Immature natural killer cell (primary cell): Measurements from ENCODE around the gene UBE2G2. TPM values are rescaled to one million over a fixed set of nuclear protein-coding genes. Genes with fewer than 3 reads are reported as not detected.

Experiments used
- DNase-seq, 3 donors: peaks; one replicate each; pipeline ENCODE4 v3.0.0; 2022; ENCODE audit warnings: mixed read lengths in 1 of 3
- H3K27ac Mint-ChIP-seq, 6 donors: one replicate each; pipeline ENCODE4 v1.8.0; 2020; ENCODE audit warnings: mixed read lengths in 6 of 6, mild to moderate bottlenecking in 5 of 6, inconsistent platforms in 4 of 6, moderate library complexity in 3 of 6
- H3K27me3 Mint-ChIP-seq, 3 donors: one replicate each; pipeline ENCODE4 v1.8.0; 2020 to 2021; ENCODE audit warnings: low read depth in 3 of 3, mild to moderate bottlenecking in 3 of 3, mixed read lengths in 3 of 3, moderate library complexity in 3 of 3, inconsistent platforms in 1 of 3
- H3K36me3 Mint-ChIP-seq, 3 donors: one replicate each; pipeline ENCODE4 v1.8.0; 2020; ENCODE audit warnings: mixed read lengths in 3 of 3, inconsistent platforms in 2 of 3, mild to moderate bottlenecking in 2 of 3
- H3K4me1 Mint-ChIP-seq, 2 donors: one replicate each; pipeline ENCODE4 v1.8.0; 2020; ENCODE audit warnings: inconsistent platforms in 2 of 2, mild to moderate bottlenecking in 2 of 2, mixed read lengths in 2 of 2, moderate library complexity in 1 of 2
- H3K4me3 Mint-ChIP-seq, 5 donors: one replicate each; pipeline ENCODE4 v1.8.0; 2020; ENCODE audit warnings: mild to moderate bottlenecking in 5 of 5, mixed read lengths in 5 of 5, inconsistent platforms in 3 of 5, moderate library complexity in 3 of 5
- H3K9me3 Mint-ChIP-seq, 6 donors: one replicate each; pipeline ENCODE4 v1.8.0; 2020; ENCODE audit warnings: mild to moderate bottlenecking in 6 of 6, mixed read lengths in 6 of 6, inconsistent platforms in 4 of 6, moderate library complexity in 3 of 6
- polyA plus RNA-seq, 3 donors: library from polyadenylated mRNA; unstranded; fragments of 300-500 nt; fragmentation: Illumina TruSeq; gene quantifications; one replicate each; pipeline ENCODE4 v1.2.3, GENCODE V29; 2021

UBE2G2 gene
- polyA plus RNA-seq, 3 donors from 2014 or later: 43.6 to 62.9 (median 56.2) TPM

DNA sequence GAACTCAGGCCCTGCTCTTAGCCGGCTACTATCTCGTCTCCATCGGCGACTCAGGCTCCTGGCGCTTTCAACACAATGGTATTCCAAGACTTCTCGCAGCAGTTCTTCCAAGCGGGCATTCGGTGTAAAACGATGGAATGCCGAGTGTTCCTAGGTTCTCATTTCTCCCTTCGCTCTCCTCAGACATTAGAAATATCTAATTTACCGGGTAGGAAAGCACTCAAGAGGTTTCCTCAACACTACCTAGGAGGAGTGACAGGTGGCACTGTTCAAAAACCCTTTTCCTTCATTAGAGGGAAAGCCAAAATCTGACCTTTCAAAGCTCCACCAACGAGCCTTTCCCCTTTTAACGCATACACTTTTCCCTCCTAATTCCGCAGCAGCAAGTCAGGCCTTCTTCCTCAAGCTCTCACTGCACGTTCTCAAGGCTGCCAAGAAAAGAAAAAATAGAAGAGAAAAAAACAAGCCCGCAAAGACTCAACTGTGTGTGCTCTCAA, 601 bp downstream of the UBE2G2 start:
- H3K27ac Mint-ChIP-seq: peak overlapping the region; percentile 82 to 95 (median 89)
- peaks cover 3 to 8% (median 5%) of the 10 kb centered on the region in 3 donors for H3K27me3 Mint-ChIP-seq
- H3K4me1 Mint-ChIP-seq: peaks cover 28 to 48% of the 10 kb centered on the region in 2 donors
- peak overlapping the region; percentile 91 to 98 (median 97) for H3K4me3 Mint-ChIP-seq
- peak; percentile 17 to 31 (median 18) for DNase-seq
- no peaks in the 10 kb centered on the region for H3K9me3 Mint-ChIP-seq
- peaks cover 8 to 14% (median 9%) of the 10 kb centered on the region in 3 donors for H3K36me3 Mint-ChIP-seq

DNA sequence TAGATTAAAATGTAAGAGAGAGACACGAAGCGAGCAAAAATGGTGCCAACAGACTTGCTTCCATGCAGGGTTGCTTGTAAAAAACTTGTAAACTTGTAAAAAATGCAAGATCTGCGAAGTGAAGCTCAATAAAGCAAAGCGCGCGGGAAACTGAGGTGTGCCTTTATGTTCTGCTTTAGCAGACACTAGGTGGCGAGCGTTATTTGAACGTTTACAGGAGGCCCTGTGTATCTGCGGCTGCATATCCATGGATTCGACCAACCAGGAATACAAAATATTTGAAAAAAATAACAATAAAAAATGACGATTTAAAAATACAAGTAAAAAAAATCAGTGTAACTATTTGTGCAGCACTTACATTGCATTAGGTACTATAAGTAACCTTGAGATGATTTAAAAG, 1.5 kb downstream of the UBE2G2 start:
- Mint-ChIP-seq H3K4me3 (peak overlapping the region; percentile 91 to 98 (median 97)), H3K27me3 (peaks cover 3 to 8% (median 5%) of the 10 kb centered on the region in 3 donors), H3K27ac (peak overlapping the region in 3 of 6 donors; percentile 29 to 82 (median 29)), H3K4me1 (peaks cover 28 to 48% of the 10 kb centered on the region in 2 donors), H3K9me3 (no peaks in the 10 kb centered on the region), H3K36me3 (peaks cover 3 to 9% (median 8%) of the 10 kb centered on the region in 3 donors)
- no peak for DNase-seq

DNA sequence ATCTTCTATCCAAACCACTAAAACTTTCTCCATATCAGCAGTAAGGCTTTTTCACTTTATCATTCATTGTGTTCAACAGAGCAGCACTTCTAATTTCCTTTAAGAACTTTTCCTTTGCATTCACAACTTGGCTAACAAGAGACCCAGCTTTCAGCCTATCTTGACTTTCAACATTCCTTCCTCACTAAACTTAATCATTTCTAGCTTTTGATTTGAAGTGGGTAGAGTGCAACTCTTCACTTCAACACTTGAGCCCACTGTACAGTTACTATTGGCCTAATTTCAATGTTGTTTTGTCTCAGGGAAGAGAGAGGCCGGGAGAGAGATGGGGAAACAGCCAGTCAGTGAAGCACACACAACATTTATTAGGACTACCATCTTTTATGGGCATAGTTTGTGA, 2.0 kb downstream of the UBE2G2 start:
- no peak for DNase-seq
- Mint-ChIP-seq H3K27me3 (peaks cover 3 to 8% (median 5%) of the 10 kb centered on the region in 3 donors), H3K4me3 (peak overlapping the region; percentile 65 to 98 (median 97)), H3K27ac (peak overlapping the region in 3 of 6 donors; percentile 29 to 72 (median 29)), H3K4me1 (peaks cover 28 to 48% of the 10 kb centered on the region in 2 donors), H3K36me3 (peaks cover 0 to 8% (median 5%) of the 10 kb centered on the region in 3 donors), H3K9me3 (no peaks in the 10 kb centered on the region)

- no peaks in the 10 kb centered on the region for H3K9me3 Mint-ChIP-seq
- peaks cover 3 to 8% (median 5%) of the 10 kb centered on the region in 3 donors for H3K27me3 Mint-ChIP-seq
- H3K4me3 Mint-ChIP-seq: no peak overlapping the region
- H3K27ac Mint-ChIP-seq: peak overlapping the region in 1 of 6 donors; percentile 48
- H3K4me1 Mint-ChIP-seq: peaks cover 31 to 52% of the 10 kb centered on the region in 2 donors
- DNase-seq: no peak
- H3K36me3 Mint-ChIP-seq: peaks cover 0 to 8% (median 5%) of the 10 kb centered on the region in 3 donors
These were observed 3.8 kb downstream of the UBE2G2 start for GRCh38 chr21:44797775-44798174.

- Mint-ChIP-seq H3K4me1 (peaks cover 21 to 46% of the 10 kb centered on the region in 2 donors), H3K27ac (no peak overlapping the region), H3K27me3 (no peaks in the 10 kb centered on the region)
These were observed 6.3 kb downstream of the UBE2G2 start for GRCh38 chr21:44795342-44795741.

GRCh38 chr21:44793592-44794374, 7.8 kb downstream of the UBE2G2 start:
- DNase-seq: no peak
- Mint-ChIP-seq H3K9me3 (no peaks in the 10 kb centered on the region), H3K4me1 (peaks cover 13 to 34% of the 10 kb centered on the region in 2 donors), H3K4me3 (no peak overlapping the region), H3K36me3 (peaks cover 4 to 8% (median 5%) of the 10 kb centered on the region in 3 donors), H3K27me3 (no peaks in the 10 kb centered on the region), H3K27ac (peak overlapping the region in 3 of 6 donors; percentile 35 to 40 (median 39))

More at GRCh38 chr21:44795342-44795741, 6.3 kb downstream of the UBE2G2 start:
- Mint-ChIP-seq H3K36me3 (peaks cover 4 to 8% (median 5%) of the 10 kb centered on the region in 3 donors), H3K4me3 (no peak overlapping the region), H3K9me3 (no peaks in the 10 kb centered on the region)
- DNase-seq: no peak

- Mint-ChIP-seq H3K36me3 (peaks cover 4 to 5% (median 4%) of the 10 kb centered on the region in 3 donors), H3K4me1 (peaks cover 13 to 27% of the 10 kb centered on the region in 2 donors), H3K27ac (peak overlapping the region in 3 of 6 donors; percentile 1 to 40 (median 39)), H3K4me3 (no peak overlapping the region), H3K9me3 (no peaks in the 10 kb centered on the region), H3K27me3 (no peaks in the 10 kb centered on the region)
- peak; percentile 48 to 61 (median 52) for DNase-seq
These were observed 8.7 kb downstream of the UBE2G2 start for GRCh38 chr21:44792702-44793591.

GRCh38 chr21:44791993-44792392, 9.6 kb downstream of the UBE2G2 start:
- no peak for DNase-seq
- H3K27me3 Mint-ChIP-seq: no peaks in the 10 kb centered on the region
- no peak overlapping the region for H3K4me3 Mint-ChIP-seq
- peaks cover 13 to 25% of the 10 kb centered on the region in 2 donors for H3K4me1 Mint-ChIP-seq
- H3K27ac Mint-ChIP-seq: peak overlapping the region in 2 of 6 donors; percentile 61 to 78
- H3K9me3 Mint-ChIP-seq: no peaks in the 10 kb centered on the region
- peaks cover 3 to 5% (median 4%) of the 10 kb centered on the region in 3 donors for H3K36me3 Mint-ChIP-seq

DNA sequence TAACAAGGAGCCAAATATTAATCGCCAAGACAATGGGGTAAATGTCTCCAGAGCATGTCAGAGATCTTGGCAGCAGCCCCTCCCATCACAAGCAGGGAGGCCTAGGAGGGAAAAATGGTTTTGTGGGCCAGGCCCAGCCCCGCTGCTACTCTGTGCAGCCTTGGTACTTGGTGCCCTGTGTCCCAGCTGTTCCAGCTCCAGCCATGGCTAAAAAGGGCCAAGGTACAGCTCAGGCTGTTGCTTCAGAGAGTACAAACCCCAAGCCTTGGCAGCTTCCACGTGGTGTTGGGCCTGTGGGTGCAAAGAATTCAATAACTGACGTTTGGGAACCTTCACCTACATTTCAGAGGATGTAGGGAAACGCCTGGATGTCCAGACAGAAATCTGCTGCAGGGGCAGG, 10.4 kb downstream of the UBE2G2 start:
- peaks cover 13 to 21% of the 10 kb centered on the region in 2 donors for H3K4me1 Mint-ChIP-seq
- peak overlapping the region in 1 of 6 donors; percentile 16 for H3K27ac Mint-ChIP-seq
- no peak overlapping the region for H3K4me3 Mint-ChIP-seq
- H3K36me3 Mint-ChIP-seq: peaks cover 0 to 5% (median 0%) of the 10 kb centered on the region in 3 donors
- H3K9me3 Mint-ChIP-seq: no peaks in the 10 kb centered on the region
- H3K27me3 Mint-ChIP-seq: no peaks in the 10 kb centered on the region
- DNase-seq: no peak

DNA sequence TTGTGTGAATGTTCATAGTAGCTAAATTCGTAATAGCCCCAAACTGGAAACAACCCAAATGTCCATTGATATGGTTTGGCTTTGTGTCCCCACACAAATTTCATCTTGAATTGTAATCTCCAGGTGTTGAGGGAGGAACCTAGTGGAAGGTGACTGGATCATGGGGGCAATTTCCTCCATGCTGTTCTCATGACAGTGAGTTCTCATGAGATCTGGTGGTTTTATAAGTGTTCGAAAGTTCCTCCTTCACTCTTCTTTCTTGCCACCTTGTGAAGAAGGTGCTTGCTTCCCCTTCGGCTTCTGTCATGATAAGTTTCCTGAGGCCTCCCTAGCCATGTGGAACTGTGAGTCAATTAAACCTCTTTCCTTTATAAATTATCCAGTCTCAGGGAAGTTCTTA, 11.3 kb downstream of the UBE2G2 start:
- no peak for DNase-seq
- peaks cover 4 to 8% (median 8%) of the 10 kb centered on the region in 3 donors for H3K36me3 Mint-ChIP-seq
- no peak overlapping the region for H3K4me3 Mint-ChIP-seq
- H3K9me3 Mint-ChIP-seq: no peaks in the 10 kb centered on the region
- peaks cover 0 to 1% (median 0%) of the 10 kb centered on the region in 3 donors for H3K27me3 Mint-ChIP-seq
- H3K27ac Mint-ChIP-seq: peak overlapping the region in 2 of 6 donors; percentile 24 to 36
- H3K4me1 Mint-ChIP-seq: peaks cover 16 to 24% of the 10 kb centered on the region in 2 donors

- H3K9me3 Mint-ChIP-seq: no peaks in the 10 kb centered on the region
- peaks cover 4 to 12% (median 8%) of the 10 kb centered on the region in 3 donors for H3K36me3 Mint-ChIP-seq
- DNase-seq: no peak
- peak overlapping the region in 2 of 6 donors; percentile 12 to 64 for H3K27ac Mint-ChIP-seq
- no peak overlapping the region for H3K4me3 Mint-ChIP-seq
- H3K4me1 Mint-ChIP-seq: peaks cover 18 to 27% of the 10 kb centered on the region in 2 donors
- H3K27me3 Mint-ChIP-seq: peaks cover 0 to 1% (median 0%) of the 10 kb centered on the region in 3 donors
These were observed 11.7 kb downstream of the UBE2G2 start for GRCh38 chr21:44789880-44790279.

DNA sequence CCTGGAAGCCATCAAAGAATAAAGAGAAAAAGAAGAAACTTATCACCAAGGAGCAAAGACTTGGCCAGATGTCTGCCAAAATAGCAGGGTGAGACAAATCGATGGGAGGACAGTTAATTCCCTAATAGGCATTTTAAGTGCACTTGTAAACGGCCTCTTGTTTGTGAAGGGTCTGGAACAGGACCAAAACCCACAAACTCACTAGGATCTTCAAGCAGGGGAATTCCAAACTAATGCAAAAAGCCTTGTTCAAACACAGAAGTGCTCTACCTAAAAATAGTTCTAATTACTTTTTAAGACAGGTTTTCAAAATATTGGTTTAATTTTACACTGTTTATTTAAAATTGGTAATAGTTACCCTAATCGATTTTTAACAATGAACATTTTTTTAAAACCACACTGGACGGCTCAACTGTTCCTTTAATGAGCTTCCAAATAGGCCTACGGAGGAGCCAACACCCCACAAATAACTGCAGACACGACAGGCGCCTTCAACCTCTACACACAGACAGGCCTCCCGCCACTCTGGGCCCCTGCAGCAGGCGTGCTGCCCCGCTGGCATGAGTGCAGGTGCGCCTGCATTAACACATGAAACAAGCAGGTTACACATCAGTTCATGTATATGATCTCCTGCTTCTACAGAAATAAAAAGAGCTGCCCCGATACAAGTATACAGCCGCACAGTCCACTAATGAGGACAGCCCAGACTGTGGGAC, 15.8 kb downstream of the UBE2G2 start:
- H3K4me3 Mint-ChIP-seq: no peak overlapping the region
- peaks cover 0 to 3% (median 2%) of the 10 kb centered on the region in 3 donors for H3K27me3 Mint-ChIP-seq
- H3K27ac Mint-ChIP-seq: peak overlapping the region in 1 of 6 donors; percentile 34
- DNase-seq: no peak
- peaks cover 11 to 12% of the 10 kb centered on the region in 2 donors for H3K4me1 Mint-ChIP-seq
- peaks cover 4 to 12% (median 5%) of the 10 kb centered on the region in 3 donors for H3K36me3 Mint-ChIP-seq
- H3K9me3 Mint-ChIP-seq: no peaks in the 10 kb centered on the region

GRCh38 chr21:44784810-44785209, 16.8 kb downstream of the UBE2G2 start:
- Mint-ChIP-seq H3K4me3 (no peak overlapping the region), H3K27ac (no peak overlapping the region), H3K27me3 (peaks cover 0 to 3% (median 2%) of the 10 kb centered on the region in 3 donors), H3K9me3 (no peaks in the 10 kb centered on the region), H3K4me1 (peaks cover 6 to 9% of the 10 kb centered on the region in 2 donors), H3K36me3 (peaks cover 4 to 12% (median 4%) of the 10 kb centered on the region in 3 donors)
- no peak for DNase-seq
